ENCODE data around the gene KRTAP10-9.
"Not testable (repeated sequence)": the region's sequence is repeated elsewhere in the genome, so short reads cannot be mapped to it uniquely, and the experiment has no call there.

KRTAP10-9 gene, protein sequence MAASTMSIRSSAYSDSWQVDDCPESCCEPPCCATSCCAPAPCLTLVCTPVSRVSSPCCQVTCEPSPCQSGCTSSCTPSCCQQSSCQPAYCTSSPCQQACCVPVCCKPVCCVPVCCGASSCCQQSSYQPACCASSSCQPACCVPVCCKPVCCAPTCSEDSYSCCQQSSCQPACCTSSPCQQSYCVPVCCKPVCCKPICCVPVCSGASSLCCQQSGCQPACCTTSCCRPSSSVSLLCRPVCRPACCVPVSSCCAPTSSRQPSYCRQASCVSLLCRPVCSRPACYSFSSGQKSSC

DNA sequence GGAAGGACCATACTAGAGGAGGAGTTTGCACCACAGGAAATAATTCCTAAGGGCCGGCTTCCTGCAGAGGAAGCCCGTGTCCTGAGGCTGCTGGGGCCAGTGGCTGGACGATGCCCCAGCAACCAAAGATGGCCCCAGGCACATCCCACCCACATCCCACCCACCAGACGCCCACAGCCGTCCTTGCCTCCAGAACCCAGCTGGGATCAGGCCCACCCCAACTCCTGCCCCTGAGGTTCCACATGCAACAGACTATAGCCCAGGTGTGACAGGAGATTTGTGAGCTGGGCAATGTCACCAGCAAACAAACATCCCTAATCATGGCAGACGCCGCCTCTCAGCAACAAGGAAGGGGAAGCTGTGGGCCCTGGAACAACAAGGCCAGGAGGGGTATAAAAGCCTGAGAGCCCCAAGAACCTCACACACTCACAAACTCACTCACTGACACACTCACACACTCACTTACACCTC, at the start of gene KRTAP10-9:
Gene KRTAP10-9, plus strand, starts transcription at position 421 of the 471 bp plus-strand sequence. CDS start 79 bp downstream, outside the sequence.
- DNase-seq (ENCODE audit: low read depth in 1 of 2, low spot score in 1 of 2), result no peak

DNA sequence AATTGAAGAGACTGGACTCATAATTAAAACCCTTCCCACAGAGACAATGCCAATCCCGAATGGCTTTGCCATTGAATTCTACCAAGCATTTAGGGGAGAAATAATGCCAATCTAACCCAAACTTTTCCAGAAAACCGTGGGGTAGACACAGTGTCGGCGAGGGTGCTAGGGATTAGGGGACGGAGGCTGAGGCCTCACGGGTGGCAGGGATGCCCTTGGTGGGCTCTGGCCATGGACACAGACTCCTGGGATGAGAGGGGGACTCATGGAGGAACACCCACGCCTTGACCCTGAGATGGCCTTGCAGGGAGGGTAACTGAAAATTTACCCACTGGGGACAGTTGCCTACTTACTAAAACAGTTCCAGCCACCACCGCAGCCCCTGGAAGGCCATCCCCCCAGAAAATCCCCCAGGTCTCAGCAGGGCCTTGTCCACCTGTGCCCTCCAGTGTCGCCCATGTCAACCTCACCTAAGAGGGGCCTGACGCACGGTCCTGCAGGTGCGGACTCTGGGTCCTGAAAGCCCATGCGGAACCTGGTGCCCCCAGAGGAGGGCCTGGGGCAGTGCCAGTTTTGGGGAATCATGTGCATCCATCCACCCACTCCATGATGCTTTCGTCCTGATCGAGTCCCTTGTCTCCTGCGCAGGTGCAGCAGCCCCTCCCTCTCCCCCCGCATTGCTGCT, 48.4 kb upstream of the KRTAP10-9 start:
- no peak for DNase-seq (ENCODE audit: low read depth in 1 of 2, low spot score in 1 of 2)

DNA sequence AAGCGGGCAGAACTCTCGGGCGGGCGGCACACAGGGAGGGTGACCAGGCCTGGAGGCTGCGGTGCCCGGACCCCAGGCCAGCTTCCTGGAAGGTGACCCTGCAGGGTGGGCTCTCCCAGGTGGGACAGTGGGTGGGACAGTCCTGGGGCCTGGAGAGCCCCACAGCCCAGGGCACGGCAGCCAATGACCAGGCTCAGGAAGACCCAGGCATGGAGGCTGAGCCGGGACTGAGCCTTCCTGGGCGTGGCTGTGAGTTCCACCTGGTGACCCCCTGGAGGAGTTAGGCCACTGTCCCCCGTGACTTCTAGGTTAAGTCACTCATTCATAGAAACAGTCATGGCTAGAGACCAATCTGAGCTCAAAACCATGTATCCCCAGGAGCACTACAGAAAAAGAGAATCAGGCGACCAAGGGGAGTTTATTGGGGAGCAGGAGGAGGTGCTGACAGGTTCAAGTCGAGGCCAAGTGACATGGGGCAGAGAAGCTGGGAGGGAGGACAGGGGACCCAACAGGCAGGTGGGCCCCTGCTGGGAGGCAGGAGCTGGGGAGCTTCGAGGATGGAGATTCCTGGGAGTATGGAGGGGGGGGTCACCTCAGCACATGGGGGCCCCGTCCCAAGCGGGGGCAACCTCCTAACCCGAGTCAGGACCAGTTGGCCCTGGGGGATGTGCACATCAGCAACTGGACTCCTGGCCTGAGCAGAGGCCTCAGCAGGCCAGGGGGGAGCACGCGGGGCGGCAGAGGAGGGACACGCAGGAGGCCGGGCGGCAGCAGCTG, 47.6 kb upstream of the KRTAP10-9 start:
- no peak for DNase-seq (ENCODE audit: low read depth in 1 of 2, low spot score in 1 of 2)

DNA sequence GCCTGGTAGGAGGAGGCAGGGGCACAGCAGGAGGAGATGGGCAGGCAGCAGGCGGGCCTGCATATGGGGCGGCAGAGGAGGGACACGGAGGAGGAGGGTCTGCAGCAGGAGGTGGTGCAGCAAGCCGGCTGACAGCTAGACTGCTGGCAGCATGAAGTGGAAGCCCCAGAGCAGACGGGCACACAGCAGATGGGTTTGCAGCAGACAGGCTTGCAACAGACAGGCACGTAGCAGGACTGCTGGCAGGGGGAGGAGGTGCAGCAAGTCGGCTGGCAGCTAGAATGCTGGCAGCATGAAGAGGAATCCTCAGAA, 47.1 kb upstream of the KRTAP10-9 start:
- DNase-seq (ENCODE audit: low read depth in 1 of 2, low spot score in 1 of 2), result no peak

DNA sequence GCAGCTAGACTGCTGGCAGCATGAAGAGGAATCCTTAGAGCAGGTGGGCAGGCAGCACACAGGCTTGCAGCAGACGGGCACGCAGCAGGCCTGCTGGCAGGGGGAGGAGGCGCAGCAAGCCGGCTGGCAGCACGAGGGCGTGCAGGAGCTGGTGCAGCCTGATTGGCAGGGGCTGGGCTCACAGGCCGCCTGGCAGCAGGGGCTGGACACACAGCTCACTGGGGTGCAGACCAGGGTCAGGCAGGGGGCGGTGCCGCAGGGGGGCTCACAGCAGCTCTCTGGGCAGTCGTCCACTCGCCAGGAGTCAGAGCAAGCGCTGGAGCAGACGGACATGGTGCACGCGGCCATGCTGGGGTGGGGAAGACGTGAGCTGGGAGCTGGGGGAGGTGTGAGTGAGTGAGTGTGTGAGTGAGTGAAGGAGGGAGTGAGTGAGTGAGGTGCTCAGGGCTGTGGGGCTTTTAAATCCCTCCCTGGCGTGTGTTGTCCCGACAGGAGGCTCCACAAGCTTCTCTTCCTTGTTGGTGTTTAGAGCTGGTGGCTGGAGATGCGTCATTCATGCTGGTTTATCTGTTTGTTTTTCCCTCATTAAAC, 46.6 kb upstream of the KRTAP10-9 start, which contains the start of gene KRTAP10-5:
Gene KRTAP10-5, minus strand, starts transcription at position 374 of the 591 bp plus-strand sequence. Its CDS starts 26 bp downstream, at position 348.
- not testable (repeated sequence) for DNase-seq (ENCODE audit: low read depth in 1 of 2, low spot score in 1 of 2)

DNA sequence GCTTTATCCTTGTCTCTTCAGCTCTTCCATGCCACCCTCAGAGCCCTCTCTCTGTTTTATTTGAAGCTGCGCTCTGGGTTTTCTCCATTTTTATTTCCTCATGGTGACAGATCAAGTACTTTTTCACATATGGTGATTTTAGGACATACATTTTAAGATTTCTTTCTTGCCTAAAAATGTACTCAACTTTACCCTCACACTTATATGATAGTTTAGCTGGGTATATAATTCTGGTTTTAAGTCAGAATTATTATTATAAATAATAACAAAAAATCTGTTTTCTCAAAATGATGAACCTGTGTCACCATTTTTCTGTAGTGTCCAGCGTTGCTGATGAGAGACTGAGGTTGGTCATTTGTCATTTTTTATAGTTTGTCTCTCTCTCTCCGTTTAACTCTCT, 45.7 kb upstream of the KRTAP10-9 start:
- DNase-seq (ENCODE audit: low read depth in 1 of 2, low spot score in 1 of 2), result no peak

DNA sequence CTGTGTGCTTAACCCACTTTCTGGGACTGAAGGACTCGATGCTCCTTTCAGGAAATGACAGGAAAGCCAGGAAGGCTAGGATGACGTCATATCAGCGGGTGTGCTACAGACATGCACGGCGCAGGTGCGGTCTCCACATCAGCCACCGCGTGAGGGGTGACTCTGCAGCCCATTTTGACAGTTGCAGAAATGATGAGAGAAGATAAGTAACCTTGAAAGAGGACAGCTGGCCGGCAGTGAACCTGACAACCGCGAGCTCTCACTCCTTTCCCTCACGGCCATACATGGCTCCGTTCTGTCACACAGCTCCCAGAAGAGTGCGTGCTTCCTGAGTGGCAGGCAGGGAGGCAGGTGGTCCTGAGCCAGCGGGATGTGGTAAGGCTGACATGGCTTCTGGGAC, 44.8 kb upstream of the KRTAP10-9 start:
- DNase-seq (ENCODE audit: low read depth in 1 of 2, low spot score in 1 of 2), result no peak

DNA sequence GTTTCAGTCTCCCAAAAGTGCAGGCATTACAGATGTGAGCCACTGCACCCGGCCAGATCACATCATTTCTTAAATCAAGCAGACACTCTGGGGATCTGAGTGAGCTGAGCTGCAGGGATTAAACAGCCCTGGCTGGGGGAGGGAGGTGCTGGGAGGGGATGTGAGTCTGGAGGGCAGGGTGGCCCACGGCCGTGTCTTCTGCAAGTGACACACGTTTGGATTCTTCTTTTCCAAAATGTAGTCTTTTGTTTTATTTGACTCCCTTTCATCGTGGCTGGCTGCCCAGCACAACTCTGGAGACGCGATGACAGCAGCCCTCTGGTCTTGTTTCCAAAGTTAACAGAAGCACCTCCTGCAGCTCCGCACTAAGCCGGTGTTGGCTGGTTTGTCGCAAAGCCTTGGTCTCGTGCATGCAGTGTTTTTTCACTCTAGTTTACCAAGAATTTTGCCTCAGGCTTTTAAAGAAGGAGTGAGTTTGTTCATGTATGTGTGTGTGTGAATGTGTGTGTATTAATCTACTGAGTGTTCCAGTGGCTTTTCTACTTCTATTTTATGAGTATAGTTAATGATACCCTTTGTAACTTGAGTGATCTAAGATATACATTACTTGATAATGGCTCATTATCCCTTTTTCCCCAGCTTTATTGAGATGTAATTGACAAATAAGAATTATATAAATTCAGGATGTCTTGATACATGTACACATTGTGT, 43.6 kb upstream of the KRTAP10-9 start:
- DNase-seq (ENCODE audit: low read depth in 1 of 2, low spot score in 1 of 2), result no peak

DNA sequence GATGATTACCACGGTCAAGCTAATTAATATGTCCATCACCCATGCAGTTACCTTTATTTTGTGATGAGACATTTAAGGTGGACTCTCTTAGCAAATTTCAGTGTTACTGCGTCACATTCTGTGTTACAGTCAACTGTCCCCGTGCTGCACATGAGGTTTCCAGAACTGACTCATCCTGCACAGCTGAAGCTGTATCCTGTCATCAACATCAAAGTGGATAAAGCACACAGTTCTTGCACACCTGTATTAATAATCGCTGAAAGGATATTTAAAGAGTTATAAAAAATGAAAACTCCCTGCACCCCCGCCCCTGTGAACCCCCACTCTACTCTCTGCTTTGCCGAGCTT, 43.1 kb upstream of the KRTAP10-9 start:
- DNase-seq (ENCODE audit: low read depth in 1 of 2, low spot score in 1 of 2), result no peak

DNA sequence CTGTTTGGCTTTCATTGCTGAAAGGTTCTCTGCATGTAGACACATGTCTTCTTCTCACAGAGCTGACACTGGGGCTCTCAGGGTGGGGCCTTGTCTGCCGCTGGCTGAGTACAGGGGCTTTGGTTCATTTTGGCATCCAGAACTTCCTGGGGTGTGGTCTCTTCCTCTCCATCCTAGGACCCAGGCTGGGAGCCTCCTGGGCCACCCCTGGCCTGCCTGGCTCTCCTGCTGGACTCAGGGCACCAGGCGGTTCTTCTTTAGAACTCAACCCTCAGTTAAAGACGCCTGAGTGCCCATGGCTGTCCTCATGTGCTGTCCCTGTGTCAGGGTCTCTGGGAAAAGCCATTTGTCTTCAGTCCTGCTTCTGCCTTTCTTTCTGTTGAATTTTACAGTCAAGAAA, 41.0 kb upstream of the KRTAP10-9 start:
- DNase-seq (ENCODE audit: low read depth in 1 of 2, low spot score in 1 of 2), result no peak

DNA sequence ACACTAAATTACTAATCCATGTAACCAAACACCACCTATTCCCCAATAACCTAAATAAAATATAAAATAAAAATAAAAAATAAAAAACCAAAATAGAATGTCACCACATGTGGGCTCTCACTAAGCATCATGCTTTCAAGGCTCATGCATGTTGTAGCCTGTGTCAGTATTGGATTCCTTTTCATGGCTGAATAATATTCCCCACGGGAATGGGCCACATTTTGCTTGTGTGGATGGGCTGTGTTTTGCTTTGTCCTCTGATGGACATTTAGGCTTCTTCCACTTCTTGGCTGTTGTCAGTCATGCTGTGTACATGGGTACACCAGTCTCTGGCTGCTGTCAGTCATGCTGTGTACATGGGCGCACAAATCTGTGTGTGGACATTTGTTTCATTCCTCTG, 37.8 kb upstream of the KRTAP10-9 start:
- DNase-seq (ENCODE audit: low read depth in 1 of 2, low spot score in 1 of 2), result no peak

DNA sequence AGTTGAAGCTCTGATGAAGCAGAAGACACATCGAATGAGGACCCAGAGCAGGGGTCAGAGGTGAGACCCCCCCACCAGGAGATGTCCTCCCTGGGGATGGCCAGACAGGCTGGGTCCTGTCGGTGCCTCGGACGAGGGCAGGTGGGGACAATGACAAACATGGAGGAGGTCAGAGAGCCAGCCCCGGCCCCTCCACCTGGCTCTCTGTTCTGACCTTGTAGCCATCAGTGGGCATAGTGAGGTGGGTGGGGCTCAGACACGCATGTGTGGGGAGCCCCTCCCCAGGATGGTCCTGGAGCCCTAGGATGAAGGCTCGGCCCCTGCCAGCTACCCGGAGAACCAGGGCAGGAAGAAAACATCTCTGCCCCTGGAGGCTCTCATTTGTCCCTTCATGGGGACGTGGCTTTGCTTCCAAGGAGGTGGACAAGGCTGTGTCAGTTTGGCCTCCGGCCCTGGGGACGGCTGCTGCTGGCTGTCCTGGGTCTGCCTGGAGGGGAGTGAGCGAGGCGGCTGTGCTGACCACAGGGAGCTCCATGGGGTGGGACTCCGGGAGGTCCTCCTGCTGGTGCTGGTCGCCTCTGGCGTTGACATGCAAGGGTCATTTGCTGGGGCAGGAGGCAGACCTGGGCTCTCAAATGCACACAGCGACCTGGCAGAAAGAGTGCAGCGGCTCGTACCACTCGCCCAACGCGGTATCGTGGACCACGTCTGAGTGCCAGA, 37.1 kb upstream of the KRTAP10-9 start:
- no peak for DNase-seq (ENCODE audit: low read depth in 1 of 2, low spot score in 1 of 2)

DNA sequence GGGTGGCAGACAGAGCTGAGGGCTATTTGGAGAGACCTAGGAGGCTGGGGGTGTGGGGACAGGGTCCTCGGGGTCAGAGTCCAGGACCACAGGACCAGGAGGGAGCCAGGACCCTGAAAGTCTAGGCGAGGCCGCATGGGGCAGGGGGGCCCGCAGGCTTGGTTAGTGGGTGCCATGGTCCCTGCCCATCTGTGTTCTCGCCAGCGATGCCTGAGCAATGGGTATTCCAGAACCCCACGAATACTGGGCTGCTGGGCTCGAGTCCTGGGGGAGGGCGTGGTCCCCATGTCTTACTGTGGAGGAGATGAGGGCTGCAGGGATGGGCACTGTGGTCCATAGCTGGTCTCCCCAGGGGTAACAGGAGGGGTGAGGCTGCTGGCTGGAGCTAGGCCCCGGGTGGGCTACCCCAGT, 36.6 kb upstream of the KRTAP10-9 start:
- no peak for DNase-seq (ENCODE audit: low read depth in 1 of 2, low spot score in 1 of 2)

DNA sequence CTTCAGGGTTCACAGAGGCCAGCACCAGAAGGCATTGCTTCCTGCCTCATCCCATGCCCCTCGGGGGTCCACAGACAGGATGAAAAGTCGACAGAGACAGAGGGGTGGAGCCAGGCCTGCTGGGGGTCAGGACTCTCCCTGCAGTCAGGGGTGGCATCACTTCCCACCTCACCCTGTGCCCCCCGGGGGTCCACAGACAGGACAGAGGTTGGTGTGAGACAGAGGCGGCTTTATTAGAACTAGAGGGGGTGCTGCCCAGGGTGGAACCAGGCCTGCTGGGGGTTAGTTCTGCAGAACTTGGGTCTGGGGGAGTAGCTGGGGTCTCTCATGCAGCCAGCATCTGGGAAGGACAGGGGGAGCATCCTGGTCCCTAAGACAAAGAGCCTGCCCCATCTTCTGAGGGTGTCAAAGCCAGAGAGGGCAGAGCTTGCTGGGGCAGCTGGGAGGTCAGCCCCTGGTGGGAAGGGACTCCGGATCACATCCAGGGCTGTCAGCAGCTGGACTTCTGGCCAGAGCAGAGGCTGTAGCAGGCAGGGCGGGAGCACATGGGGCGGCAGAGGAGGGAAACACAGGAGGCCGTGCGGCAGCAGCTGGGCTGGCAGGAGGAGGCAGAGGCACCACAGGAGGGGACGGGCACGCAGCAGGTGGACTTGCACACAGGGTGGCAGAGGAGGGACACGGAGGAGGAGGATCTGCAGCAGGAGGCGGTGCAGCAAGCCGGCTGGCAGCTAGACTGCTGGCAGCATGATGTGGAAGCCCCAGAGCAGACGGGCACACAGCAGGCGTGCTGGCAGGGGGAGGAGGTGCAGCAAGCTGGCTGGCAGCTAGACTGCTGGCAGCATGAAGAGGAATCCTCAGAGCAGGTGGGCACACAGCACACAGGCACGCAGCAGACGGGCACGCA, 35.7 kb upstream of the KRTAP10-9 start:
- not testable (repeated sequence) for DNase-seq (ENCODE audit: low read depth in 1 of 2, low spot score in 1 of 2)

DNA sequence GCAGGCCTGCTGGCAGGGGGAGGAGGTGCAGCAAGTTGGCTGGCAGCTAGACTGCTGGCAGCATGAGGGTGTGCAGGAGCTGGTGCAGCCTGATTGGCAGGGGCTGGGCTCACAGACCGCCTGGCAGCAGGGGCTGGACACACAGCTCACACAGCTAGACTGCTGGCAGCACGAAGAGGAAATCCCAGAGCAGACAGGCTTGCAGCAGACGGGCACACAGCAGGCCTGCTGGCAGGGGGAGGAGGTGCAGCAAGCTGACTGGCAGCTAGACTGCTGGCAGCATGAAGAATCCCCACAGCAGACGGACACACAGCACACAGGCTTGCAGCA, 35.1 kb upstream of the KRTAP10-9 start:
- not testable (repeated sequence) for DNase-seq (ENCODE audit: low read depth in 1 of 2, low spot score in 1 of 2)

DNA sequence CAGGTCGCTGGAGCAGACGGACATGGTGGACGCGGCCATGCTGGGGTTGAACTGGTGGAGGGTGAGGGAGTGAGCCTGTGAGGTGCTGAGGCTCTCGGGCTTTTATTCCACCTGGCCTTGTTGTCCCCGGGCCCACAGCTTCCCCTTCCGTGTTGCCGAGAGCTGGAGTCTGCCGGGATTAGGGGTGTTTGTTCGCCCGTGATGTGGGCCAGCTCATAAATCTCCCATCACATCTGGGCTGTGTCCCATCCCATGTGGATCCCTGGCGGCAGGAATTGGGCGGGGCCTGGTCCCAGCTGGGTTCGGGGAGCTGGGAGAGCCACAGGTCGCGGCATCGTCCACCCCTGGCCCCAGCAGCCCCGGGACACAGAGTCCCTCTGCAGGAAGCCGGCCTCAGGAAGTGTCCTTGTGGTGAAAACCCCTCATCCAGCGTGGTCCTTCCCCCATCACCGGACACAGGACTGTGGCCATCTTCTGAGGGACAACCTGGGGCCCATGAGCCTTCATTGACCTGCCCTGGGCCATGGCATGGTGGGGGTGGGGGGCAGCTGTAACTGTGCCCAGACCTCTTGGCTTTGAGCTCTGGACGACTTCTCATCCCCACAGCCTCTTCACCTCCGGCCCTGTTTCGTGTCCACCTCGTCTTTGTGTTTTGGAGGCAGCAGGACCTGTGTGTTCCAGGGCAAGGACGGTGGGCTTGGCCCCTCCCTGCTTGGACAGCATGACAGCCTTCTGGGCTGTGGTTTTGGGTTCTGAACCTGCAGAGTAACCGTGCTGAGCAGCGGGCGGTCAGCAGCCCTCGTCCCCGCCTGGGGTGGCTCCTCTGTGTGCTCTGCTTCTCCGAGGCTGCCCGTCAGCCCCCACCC, 34.2 kb upstream of the KRTAP10-9 start, which contains the start of gene KRTAP10-6:
Gene KRTAP10-6, minus strand, starts transcription at position 60 of the 866 bp plus-strand sequence. Its CDS starts 21 bp downstream, at position 39.
- no peak for DNase-seq (ENCODE audit: low read depth in 1 of 2, low spot score in 1 of 2)

DNA sequence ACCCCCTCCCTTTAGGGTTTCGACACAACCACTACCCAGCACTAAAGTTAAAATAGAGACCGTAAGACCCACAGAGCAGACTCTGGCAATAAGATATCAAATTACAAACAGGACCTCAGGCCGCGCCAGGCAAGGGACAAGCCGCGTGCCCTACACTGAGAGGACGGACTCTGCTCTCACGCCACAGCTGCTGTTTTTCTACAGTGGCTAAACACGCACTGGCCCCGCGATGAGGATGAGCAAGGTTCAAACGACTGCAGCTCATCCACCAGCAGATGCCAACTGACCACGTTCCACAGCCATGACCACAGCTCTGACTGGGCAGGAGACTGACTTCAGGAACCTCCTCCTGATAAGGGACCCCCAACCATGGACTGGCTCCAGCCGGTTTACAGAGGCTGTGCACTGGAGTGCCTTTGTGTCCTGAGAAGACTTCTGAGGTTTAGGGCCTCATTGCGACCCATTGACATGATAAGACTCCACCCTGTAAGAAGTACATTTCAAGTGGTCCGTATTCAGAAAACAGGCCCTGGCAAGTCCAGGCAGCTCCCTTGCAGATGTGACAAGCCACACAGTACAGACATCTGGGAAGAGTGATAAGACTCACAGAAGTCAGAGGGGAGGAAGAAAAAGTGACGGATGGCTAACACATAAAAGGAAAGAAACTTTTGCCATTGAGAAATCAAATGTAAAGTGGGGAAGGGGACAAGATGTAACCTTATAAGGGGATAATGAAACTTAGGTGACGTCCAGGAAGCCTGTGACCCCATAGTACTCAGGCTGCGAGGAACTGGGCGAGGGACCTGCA, 33.1 kb upstream of the KRTAP10-9 start:
- no peak for DNase-seq (ENCODE audit: low read depth in 1 of 2, low spot score in 1 of 2)

Measured in activated T-helper 1 cell treated with anti-CD3 and anti-CD28 coated beads, Interleukin-2, amount 50 U/mL, for 16 hours (primary cell).